ENCODE results near the gene GDA. TPM values are rescaled to one million over a fixed set of nuclear protein-coding genes. Genes with fewer than 3 reads are reported as not detected.

Gene GDA
- total RNA-seq, 1 donor from 2014 or later: 0.18 TPM

DNA sequence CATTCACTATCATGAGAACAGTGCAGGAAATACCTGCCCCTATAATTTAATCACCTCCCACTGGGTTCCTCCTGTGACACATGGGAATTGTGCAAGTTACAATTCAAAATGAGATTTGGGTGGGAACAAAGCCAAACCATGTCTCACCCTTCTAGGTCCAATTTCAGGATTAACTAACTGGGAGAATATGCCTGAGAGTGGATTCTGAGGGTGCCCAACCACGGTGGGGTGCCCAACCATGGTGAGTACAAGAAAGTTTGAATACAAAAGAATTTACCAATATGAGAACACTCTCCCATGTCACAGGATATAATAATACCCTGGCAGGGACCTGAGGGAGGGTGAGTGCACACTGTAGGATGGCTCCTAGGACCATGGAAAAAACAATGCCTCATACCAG lies 17.2 kb upstream of the GDA start:
- DNase-seq: no peak
- TF ChIP-seq, protein P1, sequence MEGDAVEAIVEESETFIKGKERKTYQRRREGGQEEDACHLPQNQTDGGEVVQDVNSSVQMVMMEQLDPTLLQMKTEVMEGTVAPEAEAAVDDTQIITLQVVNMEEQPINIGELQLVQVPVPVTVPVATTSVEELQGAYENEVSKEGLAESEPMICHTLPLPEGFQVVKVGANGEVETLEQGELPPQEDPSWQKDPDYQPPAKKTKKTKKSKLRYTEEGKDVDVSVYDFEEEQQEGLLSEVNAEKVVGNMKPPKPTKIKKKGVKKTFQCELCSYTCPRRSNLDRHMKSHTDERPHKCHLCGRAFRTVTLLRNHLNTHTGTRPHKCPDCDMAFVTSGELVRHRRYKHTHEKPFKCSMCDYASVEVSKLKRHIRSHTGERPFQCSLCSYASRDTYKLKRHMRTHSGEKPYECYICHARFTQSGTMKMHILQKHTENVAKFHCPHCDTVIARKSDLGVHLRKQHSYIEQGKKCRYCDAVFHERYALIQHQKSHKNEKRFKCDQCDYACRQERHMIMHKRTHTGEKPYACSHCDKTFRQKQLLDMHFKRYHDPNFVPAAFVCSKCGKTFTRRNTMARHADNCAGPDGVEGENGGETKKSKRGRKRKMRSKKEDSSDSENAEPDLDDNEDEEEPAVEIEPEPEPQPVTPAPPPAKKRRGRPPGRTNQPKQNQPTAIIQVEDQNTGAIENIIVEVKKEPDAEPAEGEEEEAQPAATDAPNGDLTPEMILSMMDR (IDR thresholded peaks at IDR 0.05): no peak
- ChIA-PET CTCF (no interaction called here), POLR2A (no interaction called here)
- ATAC-seq (ENCODE audit: low read depth): no peak
- no peaks in the 10 kb centered on the region for H3K36me3 Mint-ChIP-seq (ENCODE audit: low read depth)
- no peaks in the 10 kb centered on the region for H3K4me1 Mint-ChIP-seq
- H3K9me3 Mint-ChIP-seq: no peaks in the 10 kb centered on the region
- no peak overlapping the region for H3K4me3 Mint-ChIP-seq
- no peaks in the 10 kb centered on the region for H3K27me3 Mint-ChIP-seq
- intact Hi-C loops (cut with micrococcal nuclease): no loop called here
- no peak overlapping the region for H3K27ac Mint-ChIP-seq

DNA sequence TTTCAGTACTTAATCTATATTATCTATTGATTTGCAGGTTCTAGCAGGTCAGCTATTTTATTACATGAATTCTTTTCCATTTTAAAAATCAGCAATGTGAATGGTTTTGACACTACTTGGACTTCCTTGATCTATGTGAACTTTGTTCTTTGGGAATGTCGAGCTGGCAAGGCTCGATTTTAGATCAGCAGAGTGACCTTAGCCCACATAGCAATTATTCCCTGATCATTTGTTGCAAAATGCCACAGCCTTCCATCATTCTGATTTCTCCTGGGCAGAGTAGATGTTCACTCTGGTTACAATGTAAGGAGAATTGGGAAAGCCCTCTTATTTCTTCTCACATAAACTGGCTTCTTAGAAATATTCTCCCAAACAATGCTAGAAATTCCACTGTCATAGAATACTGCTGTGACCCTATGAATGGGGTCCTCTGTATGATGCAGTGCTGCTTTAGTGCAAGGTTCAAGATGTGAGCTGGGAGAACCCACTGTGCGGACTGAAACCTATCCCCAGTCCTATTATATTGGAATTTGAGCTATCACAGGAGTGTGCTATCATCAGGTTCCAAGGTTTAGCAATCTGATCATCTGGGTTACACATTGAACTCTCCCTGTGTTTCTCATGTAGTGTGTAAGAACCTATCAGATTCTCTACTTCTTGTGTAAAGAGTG lies 15.7 kb upstream of the GDA start:
- Mint-ChIP-seq H3K9me3 (no peaks in the 10 kb centered on the region), H3K4me1 (no peaks in the 10 kb centered on the region), H3K4me3 (no peak overlapping the region), H3K27me3 (no peaks in the 10 kb centered on the region), H3K36me3 (ENCODE audit: low read depth) (no peaks in the 10 kb centered on the region), H3K27ac (no peak overlapping the region)
- TF ChIP-seq, protein P1 (IDR thresholded peaks at IDR 0.05): no peak
- ATAC-seq (ENCODE audit: low read depth): no peak
- no peak for DNase-seq
- POLR2A ChIA-PET: no interaction called here
- CTCF ChIA-PET: no interaction called here
- intact Hi-C loops (cut with micrococcal nuclease): no loop called here

DNA sequence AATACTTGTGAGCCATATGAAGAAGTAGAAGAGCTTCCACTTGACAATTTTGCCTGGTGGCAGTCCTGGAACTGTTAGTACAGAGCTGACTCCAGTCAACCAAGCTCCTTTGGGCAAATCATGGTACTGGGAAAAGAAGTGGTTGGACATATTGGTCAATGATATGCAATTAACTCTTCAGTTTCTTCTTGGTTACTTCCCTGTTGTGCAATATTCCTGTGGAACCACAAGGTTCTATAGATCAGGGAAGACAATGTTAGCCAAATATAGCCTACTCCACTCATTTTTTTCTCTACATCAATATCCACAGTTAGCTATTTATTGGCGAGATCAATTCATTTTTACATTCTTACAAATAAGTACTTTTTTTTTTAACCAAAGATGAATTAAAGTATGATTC lies 14.4 kb upstream of the GDA start:
- TF ChIP-seq, protein P1 (IDR thresholded peaks at IDR 0.05): no peak
- intact Hi-C loops (cut with micrococcal nuclease): no loop called here
- Mint-ChIP-seq H3K4me1 (no peaks in the 10 kb centered on the region), H3K27me3 (peaks cover 3% of the 10 kb centered on the region), H3K9me3 (no peaks in the 10 kb centered on the region), H3K27ac (no peak overlapping the region), H3K36me3 (ENCODE audit: low read depth) (no peaks in the 10 kb centered on the region), H3K4me3 (no peak overlapping the region)
- ATAC-seq (ENCODE audit: low read depth) (no peak), DNase-seq (no peak)
- CTCF ChIA-PET: no interaction called here
- POLR2A ChIA-PET: no interaction called here

DNA sequence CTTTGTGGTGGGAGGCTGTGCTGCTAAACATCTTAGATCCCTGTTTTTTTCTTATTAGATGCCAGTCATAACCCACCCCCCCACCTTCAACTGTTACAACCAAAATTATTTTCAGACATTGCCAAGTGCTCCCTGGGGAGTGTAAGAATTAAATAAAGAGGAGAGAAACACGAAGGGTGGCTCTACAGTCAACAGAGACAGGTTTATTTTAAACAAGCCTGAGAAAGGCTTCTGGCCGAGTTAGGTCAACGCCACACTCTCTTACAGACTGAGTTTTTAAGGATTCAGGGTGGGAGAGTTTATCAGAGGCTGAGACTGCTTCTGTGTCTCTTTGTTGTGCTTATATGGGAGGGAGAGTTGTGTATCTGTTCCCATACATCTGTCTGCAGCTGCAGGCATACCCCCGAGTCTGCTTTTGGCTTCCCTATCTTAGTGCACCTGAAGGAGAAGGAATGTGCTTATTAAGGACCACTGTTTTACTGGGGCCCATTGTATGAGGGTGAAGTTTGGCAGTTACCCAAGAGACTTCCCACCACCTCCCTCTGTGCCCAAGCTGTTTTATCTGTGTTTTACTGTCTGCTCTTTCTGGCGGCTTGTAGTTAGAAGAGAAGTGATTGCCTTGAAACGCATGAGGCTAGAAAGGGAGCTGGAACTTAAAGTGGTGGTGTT lies 11.4 kb upstream of the GDA start:
- Mint-ChIP-seq H3K27me3 (peaks cover 11% of the 10 kb centered on the region), H3K4me1 (no peaks in the 10 kb centered on the region), H3K27ac (no peak overlapping the region), H3K9me3 (no peaks in the 10 kb centered on the region), H3K36me3 (ENCODE audit: low read depth) (no peaks in the 10 kb centered on the region), H3K4me3 (no peak overlapping the region)
- POLR2A ChIA-PET: no interaction called here
- intact Hi-C loops (cut with micrococcal nuclease): no loop called here
- CTCF ChIA-PET: no interaction called here
- DNase-seq (no peak), ATAC-seq (ENCODE audit: low read depth) (no peak)
- TF ChIP-seq, protein P1 (IDR thresholded peaks at IDR 0.05): no peak

DNA sequence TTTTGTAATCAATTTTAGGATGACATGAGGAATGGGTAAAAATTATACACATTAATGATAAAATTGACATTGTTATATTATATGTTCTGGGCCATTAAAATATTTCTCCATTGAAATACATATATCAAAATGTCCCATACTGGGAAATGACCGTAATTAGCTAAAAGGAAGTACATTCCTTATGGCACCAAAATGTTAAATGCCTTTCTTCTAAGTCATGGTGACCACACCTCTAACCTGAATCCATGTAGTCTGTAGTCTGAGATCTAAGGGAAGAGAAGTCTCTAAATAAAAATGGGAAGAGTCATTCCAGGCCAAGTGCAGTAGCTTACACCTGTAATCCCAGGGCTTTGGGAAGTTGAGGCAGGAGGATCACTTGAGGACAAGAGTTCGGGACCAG lies 10.0 kb upstream of the GDA start:
- no peaks in the 10 kb centered on the region for H3K4me1 Mint-ChIP-seq
- intact Hi-C loops (cut with micrococcal nuclease): no loop called here
- ATAC-seq (ENCODE audit: low read depth) (no peak), DNase-seq (no peak)
- peaks cover 14% of the 10 kb centered on the region for H3K27me3 Mint-ChIP-seq
- CTCF ChIA-PET: interaction anchor here (0.7 kb wide), 1 partner anchor 13 kb away, joined by 3 read pairs; no protein-coding TSS in a partner anchor
- H3K27ac Mint-ChIP-seq: no peak overlapping the region
- H3K4me3 Mint-ChIP-seq: no peak overlapping the region
- TF ChIP-seq, protein P1 (IDR thresholded peaks at IDR 0.05): no peak
- no peaks in the 10 kb centered on the region for H3K36me3 Mint-ChIP-seq (ENCODE audit: low read depth)
- POLR2A ChIA-PET: no interaction called here
- H3K9me3 Mint-ChIP-seq: no peaks in the 10 kb centered on the region
